ENCODE measurements around the gene ATXN2. TPM values are rescaled to one million over a fixed set of nuclear protein-coding genes. Genes with fewer than 3 reads are reported as not detected.
A peak's percentile ranks its signal among the peaks of the same experiment; 100 is the strongest.

Gene ATXN2
- total RNA-seq, 2 experiments from 2014 or later = 36.1 to 81.4 TPM

- Histone ChIP-seq H3K27ac (ENCODE audit: low read depth, low read length, poor library complexity, severe bottlenecking) (peak overlapping the region; percentile 66), H3K4me3 (ENCODE audit: low read depth, low read length, poor library complexity, severe bottlenecking) (peak overlapping the region; percentile 93), H3K79me2 (ENCODE audit: insufficient read depth, low read depth, low read length) (peaks cover 71% of the 10 kb centered on the region), H3K4me2 (ENCODE audit: low read length) (peak overlapping the region; percentile 83), H2AFZ (ENCODE audit: low read length) (no peak overlapping the region), H3K9me3 (ENCODE audit: low read length) (no peaks in the 10 kb centered on the region), H3K4me1 (ENCODE audit: insufficient read depth, low read length, poor library complexity, severe bottlenecking) (peaks cover 71% of the 10 kb centered on the region), H3K9me2 (ENCODE audit: insufficient read depth, low read length) (no peaks in the 10 kb centered on the region), H3K36me3 (ENCODE audit: insufficient read depth, low read length) (no peaks in the 10 kb centered on the region), H4K20me1 (ENCODE audit: insufficient read depth, low read length) (peaks cover 18% of the 10 kb centered on the region)
- peak; percentile 28 for DNase-seq (ENCODE audit: low spot score)
- ChIA-PET POLR2A (interaction anchor here (0.5 to 1.4 kb wide), 2 partner anchors 41 to 97 kb away, joined by 3 to 4 read pairs; no protein-coding TSS in a partner anchor), CTCF (ENCODE audit: unreplicated experiment) (interaction anchor here (0.6 kb wide), 1 partner anchor 48 kb away, joined by 5 read pairs; no protein-coding TSS in a partner anchor)
- intact Hi-C loops (cut with micrococcal nuclease; ENCODE audit: unreplicated experiment) = loop anchor here (5.0 to 10.0 kb wide), 3 partner anchors 188 to 356 kb away; partner anchors contain the start of genes ACAD10, ALDH2, ATXN2 and BRAP
- no peak for TF ChIP-seq CTCF (conservative IDR thresholded peaks at IDR 0.05; ENCODE audit: low read length)
- TF ChIP-seq EZH2phosphoT487 (IDR thresholded peaks at IDR 0.05; ENCODE audit: borderline replicate concordance, low read depth, low read length) = no peak
- no TSS peak for BruUV-seq (replicated peaks)
These were observed 190.3 kb downstream of the ATXN2 start for GRCh38 chr12:111408686-111409402.

- Histone ChIP-seq H4K20me1 (ENCODE audit: insufficient read depth, low read length) (peaks cover 15% of the 10 kb centered on the region), H2AFZ (ENCODE audit: low read length) (no peak overlapping the region), H3K27ac (ENCODE audit: low read depth, low read length, poor library complexity, severe bottlenecking) (peak overlapping the region; percentile 66), H3K9me2 (ENCODE audit: insufficient read depth, low read length) (no peaks in the 10 kb centered on the region), H3K79me2 (ENCODE audit: insufficient read depth, low read depth, low read length) (peaks cover 64% of the 10 kb centered on the region), H3K4me3 (ENCODE audit: low read depth, low read length, poor library complexity, severe bottlenecking) (peak overlapping the region; percentile 93), H3K4me1 (ENCODE audit: insufficient read depth, low read length, poor library complexity, severe bottlenecking) (peaks cover 79% of the 10 kb centered on the region), H3K4me2 (ENCODE audit: low read length) (peak overlapping the region; percentile 83), H3K36me3 (ENCODE audit: insufficient read depth, low read length) (no peaks in the 10 kb centered on the region), H3K9me3 (ENCODE audit: low read length) (no peaks in the 10 kb centered on the region)
- BruUV-seq (replicated peaks) = no TSS peak
- TF ChIP-seq CTCF (conservative IDR thresholded peaks at IDR 0.05; ENCODE audit: low read length) (no peak), EZH2phosphoT487 (IDR thresholded peaks at IDR 0.05; ENCODE audit: borderline replicate concordance, low read depth, low read length) (no peak)
- DNase-seq (ENCODE audit: low spot score) = no peak
- ChIA-PET POLR2A (interaction anchor here (1.1 kb wide), 1 partner anchor 9 kb away, joined by 3 read pairs; no protein-coding TSS in a partner anchor), CTCF (ENCODE audit: unreplicated experiment) (no interaction called here)
- intact Hi-C loops (cut with micrococcal nuclease; ENCODE audit: unreplicated experiment) = loop anchor here (5.0 to 10.0 kb wide), 3 partner anchors 189 to 357 kb away; partner anchors contain the start of genes ACAD10, ALDH2, ATXN2 and BRAP
These were observed 191.0 kb downstream of the ATXN2 start for GRCh38 chr12:111408116-111408440.
